ENCODE measurements around the gene RFXANK. TPM values are rescaled to one million over a fixed set of nuclear protein-coding genes. Genes with fewer than 3 reads are reported as not detected.

The RFXANK gene
- total and polyA plus RNA-seq, 9 of the 15 experiments (the other 6 are each of a cell fraction or from before 2014, with no cell fraction given), result 68.6 to 181 (median 150) TPM

DNA sequence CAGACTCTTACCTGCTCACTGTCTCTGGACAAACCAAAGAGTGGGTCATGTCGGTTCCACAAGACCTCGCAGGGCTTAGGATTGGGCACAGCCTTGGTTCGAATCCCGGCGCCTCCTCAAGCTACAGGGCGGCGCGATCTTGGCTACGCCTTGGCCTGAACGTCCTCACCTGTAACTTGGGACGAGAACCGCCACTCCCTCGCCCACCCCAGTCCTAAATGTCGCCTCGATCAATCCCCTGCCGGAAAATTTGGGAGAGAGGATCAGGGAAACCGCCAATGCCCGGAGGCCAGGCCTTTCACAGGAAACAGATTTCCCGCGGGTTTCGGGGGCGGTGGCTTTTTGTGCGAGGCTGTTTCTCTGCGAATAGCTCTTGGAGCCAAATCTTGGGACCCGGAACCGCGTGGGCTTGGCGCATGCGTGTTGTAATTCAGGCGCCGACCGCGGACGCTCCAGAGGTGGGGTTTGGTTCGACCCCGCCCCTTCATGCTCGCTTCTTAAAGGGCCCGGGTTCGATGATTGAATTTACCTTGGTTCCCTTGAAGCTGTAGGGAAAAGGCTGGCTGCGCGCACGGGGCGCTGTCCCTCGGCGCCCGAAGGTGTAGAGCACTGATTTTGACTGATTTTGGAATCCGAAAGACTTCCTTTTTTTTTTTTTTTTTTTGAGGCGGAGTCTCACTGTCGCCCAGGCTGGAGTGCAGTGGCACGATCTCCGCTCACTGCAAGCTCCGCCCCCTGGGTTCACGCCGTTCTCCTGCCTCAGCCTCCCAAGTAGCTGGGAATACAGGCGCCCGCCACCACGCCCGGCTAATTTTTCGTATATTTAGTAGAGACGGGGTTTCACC is 11.2 kb downstream of the RFXANK start, which contains the start of gene NR2C2AP (continued):
- TF ChIP-seq SAP30 (IDR thresholded peaks at IDR 0.05; ENCODE audit: borderline replicate concordance, insufficient read depth, low read depth, low read length, poor library complexity, severe bottlenecking), result peak; percentile 80
- TF ChIP-seq LARP7 (IDR thresholded peaks at IDR 0.05), result no peak
- TF ChIP-seq BCOR (IDR thresholded peaks at IDR 0.05), result peak; percentile 80; the same call in 1 of the 2 replicates
- no peak for TF ChIP-seq ZBTB7A (IDR thresholded peaks at IDR 0.05; ENCODE audit: borderline replicate concordance, control insufficient read depth, low read depth, low read length)
- no peak for TF ChIP-seq TARDBP (IDR thresholded peaks at IDR 0.05)
- peak; percentile 47; the same call in 1 of the 2 replicates for TF ChIP-seq ADNP (tag; IDR thresholded peaks at IDR 0.05)
- peak; percentile 85 for TF ChIP-seq MYC (IDR thresholded peaks at IDR 0.05; ENCODE audit: low read depth, low read length)
- TF ChIP-seq MYC (CRISPR knock-in tag; IDR thresholded peaks at IDR 0.05; ENCODE audit: borderline replicate concordance, low read depth), result peak; percentile 55; the same call in 1 of the 2 replicates
- TF ChIP-seq ZNF23 (CRISPR knock-in tag; IDR thresholded peaks at IDR 0.05), result no peak
- TF ChIP-seq WHSC1 (IDR thresholded peaks at IDR 0.05; ENCODE audit: low read length), result no peak
- peak in 1 of 2 experiments; percentile 87; a peak in 2 of 4 replicates for TF ChIP-seq HDAC1 (IDR thresholded peaks at IDR 0.05)
- TF ChIP-seq, protein P1, sequence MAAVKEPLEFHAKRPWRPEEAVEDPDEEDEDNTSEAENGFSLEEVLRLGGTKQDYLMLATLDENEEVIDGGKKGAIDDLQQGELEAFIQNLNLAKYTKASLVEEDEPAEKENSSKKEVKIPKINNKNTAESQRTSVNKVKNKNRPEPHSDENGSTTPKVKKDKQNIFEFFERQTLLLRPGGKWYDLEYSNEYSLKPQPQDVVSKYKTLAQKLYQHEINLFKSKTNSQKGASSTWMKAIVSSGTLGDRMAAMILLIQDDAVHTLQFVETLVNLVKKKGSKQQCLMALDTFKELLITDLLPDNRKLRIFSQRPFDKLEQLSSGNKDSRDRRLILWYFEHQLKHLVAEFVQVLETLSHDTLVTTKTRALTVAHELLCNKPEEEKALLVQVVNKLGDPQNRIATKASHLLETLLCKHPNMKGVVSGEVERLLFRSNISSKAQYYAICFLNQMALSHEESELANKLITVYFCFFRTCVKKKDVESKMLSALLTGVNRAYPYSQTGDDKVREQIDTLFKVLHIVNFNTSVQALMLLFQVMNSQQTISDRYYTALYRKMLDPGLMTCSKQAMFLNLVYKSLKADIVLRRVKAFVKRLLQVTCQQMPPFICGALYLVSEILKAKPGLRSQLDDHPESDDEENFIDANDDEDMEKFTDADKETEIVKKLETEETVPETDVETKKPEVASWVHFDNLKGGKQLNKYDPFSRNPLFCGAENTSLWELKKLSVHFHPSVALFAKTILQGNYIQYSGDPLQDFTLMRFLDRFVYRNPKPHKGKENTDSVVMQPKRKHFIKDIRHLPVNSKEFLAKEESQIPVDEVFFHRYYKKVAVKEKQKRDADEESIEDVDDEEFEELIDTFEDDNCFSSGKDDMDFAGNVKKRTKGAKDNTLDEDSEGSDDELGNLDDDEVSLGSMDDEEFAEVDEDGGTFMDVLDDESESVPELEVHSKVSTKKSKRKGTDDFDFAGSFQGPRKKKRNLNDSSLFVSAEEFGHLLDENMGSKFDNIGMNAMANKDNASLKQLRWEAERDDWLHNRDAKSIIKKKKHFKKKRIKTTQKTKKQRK (IDR thresholded peaks at IDR 0.05; ENCODE audit: borderline replicate concordance, low read depth, low read length), result no peak
- TF ChIP-seq PHF21A (IDR thresholded peaks at IDR 0.05; ENCODE audit: borderline replicate concordance, low read depth), result peak; percentile 69; the same call in 1 of the 2 replicates
- TF ChIP-seq, protein P2, sequence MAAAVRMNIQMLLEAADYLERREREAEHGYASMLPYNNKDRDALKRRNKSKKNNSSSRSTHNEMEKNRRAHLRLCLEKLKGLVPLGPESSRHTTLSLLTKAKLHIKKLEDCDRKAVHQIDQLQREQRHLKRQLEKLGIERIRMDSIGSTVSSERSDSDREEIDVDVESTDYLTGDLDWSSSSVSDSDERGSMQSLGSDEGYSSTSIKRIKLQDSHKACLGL (CRISPR knock-in tag; IDR thresholded peaks at IDR 0.05; ENCODE audit: borderline replicate concordance, poor library complexity, severe bottlenecking), result peak; percentile 58
- TF ChIP-seq ZNF551 (CRISPR knock-in tag; IDR thresholded peaks at IDR 0.05), result no peak
- TF ChIP-seq HDAC6 (IDR thresholded peaks at IDR 0.05; ENCODE audit: low read depth, low read length), result no peak
- TF ChIP-seq, protein P3, sequence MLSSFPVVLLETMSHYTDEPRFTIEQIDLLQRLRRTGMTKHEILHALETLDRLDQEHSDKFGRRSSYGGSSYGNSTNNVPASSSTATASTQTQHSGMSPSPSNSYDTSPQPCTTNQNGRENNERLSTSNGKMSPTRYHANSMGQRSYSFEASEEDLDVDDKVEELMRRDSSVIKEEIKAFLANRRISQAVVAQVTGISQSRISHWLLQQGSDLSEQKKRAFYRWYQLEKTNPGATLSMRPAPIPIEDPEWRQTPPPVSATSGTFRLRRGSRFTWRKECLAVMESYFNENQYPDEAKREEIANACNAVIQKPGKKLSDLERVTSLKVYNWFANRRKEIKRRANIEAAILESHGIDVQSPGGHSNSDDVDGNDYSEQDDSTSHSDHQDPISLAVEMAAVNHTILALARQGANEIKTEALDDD (IDR thresholded peaks at IDR 0.05), result no peak; the same call in 1 of the 2 replicates
- TF ChIP-seq, protein P4, sequence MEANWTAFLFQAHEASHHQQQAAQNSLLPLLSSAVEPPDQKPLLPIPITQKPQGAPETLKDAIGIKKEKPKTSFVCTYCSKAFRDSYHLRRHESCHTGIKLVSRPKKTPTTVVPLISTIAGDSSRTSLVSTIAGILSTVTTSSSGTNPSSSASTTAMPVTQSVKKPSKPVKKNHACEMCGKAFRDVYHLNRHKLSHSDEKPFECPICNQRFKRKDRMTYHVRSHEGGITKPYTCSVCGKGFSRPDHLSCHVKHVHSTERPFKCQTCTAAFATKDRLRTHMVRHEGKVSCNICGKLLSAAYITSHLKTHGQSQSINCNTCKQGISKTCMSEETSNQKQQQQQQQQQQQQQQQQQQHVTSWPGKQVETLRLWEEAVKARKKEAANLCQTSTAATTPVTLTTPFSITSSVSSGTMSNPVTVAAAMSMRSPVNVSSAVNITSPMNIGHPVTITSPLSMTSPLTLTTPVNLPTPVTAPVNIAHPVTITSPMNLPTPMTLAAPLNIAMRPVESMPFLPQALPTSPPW (CRISPR knock-in tag; IDR thresholded peaks at IDR 0.05), result no peak; the same call in none of the 2 replicates
- TF ChIP-seq L3MBTL2 (IDR thresholded peaks at IDR 0.05), result peak; percentile 92
- peak; percentile 48; the same call in 1 of the 2 replicates for TF ChIP-seq ATF7 (IDR thresholded peaks at IDR 0.05)
- no peak for TF ChIP-seq RAD51 (IDR thresholded peaks at IDR 0.05; ENCODE audit: borderline replicate concordance, low read depth)
- no peak for TF ChIP-seq GATA2 (CRISPR knock-in tag; IDR thresholded peaks at IDR 0.05)

Measured in K562 (cell line).